GM23338 (cell line): ENCODE data around the gene USP3. TPM values are rescaled to one million over a fixed set of nuclear protein-coding genes. Genes with fewer than 3 reads are reported as not detected.

Experiments used
- ATAC-seq: fragments of 200-7000 bp; cut with Tn5 transposase; 3 replicates; pipeline ENCODE4 v1.9.1; 2020
- DNase-seq: peaks from one replicate; pipeline ENCODE4 v3.0.0-alpha.2; 2015; ENCODE audit warnings: low spot score
- H2AFZ ChIP-seq: fragments of 200-600 bp; sonication (generic); 2 replicates; pipeline ENCODE4 v1.8.0; 2016; ENCODE audit warnings: antibody characterized with exemption, mild to moderate bottlenecking, moderate library complexity
- H3F3A ChIP-seq: fragments of 200-600 bp; sonication (generic); replicated peaks from 2 replicates; pipeline ENCODE4 v1.8.0; 2017; ENCODE audit warnings: antibody characterized with exemption, mixed run types, low read depth
- H3K27ac ChIP-seq: fragments of 200-600 bp; sonication (generic); 2 replicates; pipeline ENCODE4 v1.6.1; 2016; ENCODE audit warnings: low read depth
- H3K27me3 ChIP-seq: fragments of 200-600 bp; sonication (generic); 2 replicates; pipeline ENCODE4 v1.8.0; 2016; ENCODE audit warnings: mild to moderate bottlenecking, mixed run types, moderate library complexity; ENCODE audit not compliant: insufficient read depth
- H3K36me3 ChIP-seq: fragments of 200-600 bp; sonication (generic); 2 replicates; pipeline ENCODE4 v1.8.0; 2016; ENCODE audit warnings: mild to moderate bottlenecking; ENCODE audit not compliant: insufficient read depth
- H3K4me1 ChIP-seq: fragments of 200-600 bp; sonication (generic); 2 replicates; pipeline ENCODE4 v1.8.0; 2016; ENCODE audit warnings: mild to moderate bottlenecking, moderate library complexity; ENCODE audit not compliant: insufficient read depth
- H3K4me2 ChIP-seq: fragments of 200-600 bp; sonication (generic); 2 replicates; pipeline ENCODE4 v1.7.1; 2017; ENCODE audit warnings: mixed run types
- H3K4me3 ChIP-seq: fragments of 200-600 bp; sonication (generic); 2 replicates; pipeline ENCODE4 v1.6.1; 2016; ENCODE audit warnings: mixed run types
- H3K79me2 ChIP-seq: fragments of 200-600 bp; sonication (generic); replicated peaks from 2 replicates; pipeline ENCODE4 v1.8.0; 2017; ENCODE audit warnings: mild to moderate bottlenecking; ENCODE audit not compliant: insufficient read depth
- H3K9me2 ChIP-seq: fragments of 200-600 bp; sonication (generic); 2 replicates; pipeline ENCODE4 v1.8.0; 2017; ENCODE audit not compliant: insufficient read depth
- H4K20me1 ChIP-seq: fragments of 200-600 bp; sonication (generic); replicated peaks from 2 replicates; pipeline ENCODE4 v1.8.0; 2017; ENCODE audit warnings: mild to moderate bottlenecking; ENCODE audit not compliant: insufficient read depth
- H3K27ac Mint-ChIP-seq: 2 replicates; pipeline ENCODE4 v1.8.0; 2020; ENCODE audit warnings: inconsistent platforms, mild to moderate bottlenecking, moderate library complexity, mixed read lengths
- H3K27me3 Mint-ChIP-seq: 3 replicates; pipeline ENCODE4 v1.8.0; 2022; ENCODE audit warnings: low read depth, mild to moderate bottlenecking, moderate library complexity, mixed read lengths, inconsistent platforms; ENCODE audit not compliant: insufficient read depth, poor library complexity
- H3K36me3 Mint-ChIP-seq: 3 replicates; pipeline ENCODE4 v1.8.0; 2021; ENCODE audit warnings: low read depth, mild to moderate bottlenecking, inconsistent platforms, moderate library complexity, mixed read lengths
- H3K4me1 Mint-ChIP-seq: 3 replicates; pipeline ENCODE4 v1.8.0; 2020; ENCODE audit warnings: mild to moderate bottlenecking, inconsistent platforms, mixed read lengths
- H3K4me3 Mint-ChIP-seq: 3 replicates; pipeline ENCODE4 v1.8.0; 2021; ENCODE audit warnings: moderate library complexity, mild to moderate bottlenecking, inconsistent platforms, mixed read lengths
- H3K9me3 Mint-ChIP-seq: 3 replicates; pipeline ENCODE4 v1.8.0; 2020; ENCODE audit warnings: moderate library complexity, mild to moderate bottlenecking, inconsistent platforms, mixed read lengths
- CREB1 ChIP-seq: fragments of 250-450 bp; sonication (Bioruptor Pico); IDR thresholded peaks from 2 replicates; pipeline ENCODE4 v1.5.0; 2020; ENCODE audit warnings: low read depth, mild to moderate bottlenecking, moderate library complexity
- CTCF ChIP-seq, 2 experiments: fragments of 200-600 bp in 1 of 2; sonication (generic) in 1 of 2; conservative IDR thresholded peaks; 2 replicates each; pipeline versions ENCODE4 v1.5.1 to v1.6.1; 2016 to 2017; ENCODE audit warnings: antibody characterized with exemption in 2 of 2, low read depth in 2 of 2, mild to moderate bottlenecking in 2 of 2, moderate library complexity in 1 of 2
- ETS1 ChIP-seq: IDR thresholded peaks from 2 replicates; pipeline ENCODE4 v1.6.1; 2016; ENCODE audit warnings: antibody characterized with exemption
- EZH2 ChIP-seq: fragments of 200-600 bp; sonication (generic); IDR thresholded peaks from one replicate; pipeline ENCODE4 v1.8.0; 2017; ENCODE audit warnings: antibody characterized with exemption, mild to moderate bottlenecking, low read depth; ENCODE audit not compliant: unreplicated experiment
- EZH2phosphoT487 ChIP-seq: fragments of 200-600 bp; sonication (generic); IDR thresholded peaks from one replicate; pipeline ENCODE4 v1.8.1; 2018; ENCODE audit warnings: antibody characterized with exemption; ENCODE audit not compliant: unreplicated experiment
- JUNB ChIP-seq: IDR thresholded peaks from one replicate; pipeline ENCODE4 v1.6.1; 2016; ENCODE audit warnings: antibody characterized with exemption; ENCODE audit not compliant: unreplicated experiment
- NANOG ChIP-seq: IDR thresholded peaks from 2 replicates; pipeline ENCODE4 v1.6.1; 2016; ENCODE audit warnings: antibody characterized with exemption, borderline replicate concordance
- POLR2AphosphoS5 ChIP-seq: IDR thresholded peaks from 2 replicates; pipeline ENCODE4 v1.6.1; 2016; ENCODE audit warnings: antibody characterized with exemption, low read depth
- REST ChIP-seq: IDR thresholded peaks from one replicate; pipeline ENCODE4 v1.6.1; 2018; ENCODE audit warnings: antibody characterized with exemption; ENCODE audit not compliant: unreplicated experiment
- STAT1 ChIP-seq: IDR thresholded peaks from one replicate; pipeline ENCODE4 v1.6.1; 2016; ENCODE audit warnings: antibody characterized with exemption; ENCODE audit not compliant: unreplicated experiment
- ZNF114 ChIP-seq: fragments of 250-450 bp; sonication (Bioruptor Pico); IDR thresholded peaks from 2 replicates; pipeline ENCODE4 v1.5.0; 2020; ENCODE audit warnings: mild to moderate bottlenecking, moderate library complexity
- ZNF331 ChIP-seq: fragments of 250-450 bp; sonication (Bioruptor Pico); IDR thresholded peaks from 2 replicates; pipeline ENCODE4 v1.5.0; 2020; ENCODE audit warnings: low read depth, mild to moderate bottlenecking, moderate library complexity
- ZNF462 ChIP-seq: fragments of 250-450 bp; sonication (Bioruptor Pico); IDR thresholded peaks from 2 replicates; pipeline ENCODE4 v1.5.0; 2020; ENCODE audit warnings: mild to moderate bottlenecking, moderate library complexity
- polyA plus RNA-seq: library from polyadenylated mRNA; unstranded; fragments of >200 nt; fragmentation: Nextera tagmentation; extraction: Ambion mirVana; gene quantifications from 2 replicates; pipeline ENCODE4 v1.2.1, GENCODE V29; 2016
- total RNA-seq: library from RNA; depleted of rRNA; stranded (reverse); fragments of >200 nt; shearing (Covaris generic); gene quantifications from 2 replicates; pipeline ENCODE4 v1.2.3, GENCODE V29; 2014

Gene USP3
- total and polyA plus RNA-seq, 2 experiments from 2014 or later, result 9.7 to 9.9 TPM

- no peak overlapping the region for H2AFZ ChIP-seq
- DNase-seq (no peak), ATAC-seq (no peak)
- no peak overlapping the region for H3K27ac Mint-ChIP-seq
- no peaks in the 10 kb centered on the region for H3K36me3 Mint-ChIP-seq
- no peaks in the 10 kb centered on the region for H3K9me2 ChIP-seq
- H3K36me3 ChIP-seq, result no peaks in the 10 kb centered on the region
- TF ChIP-seq STAT1 (no peak), EZH2phosphoT487 (no peak), ZNF462 (CRISPR knock-in tag) (no peak), POLR2AphosphoS5 (no peak), REST (no peak), ETS1 (no peak), ZNF331 (CRISPR knock-in tag) (no peak), EZH2 (no peak), CREB1 (CRISPR knock-in tag) (no peak), NANOG (no peak), ZNF114 (CRISPR knock-in tag) (no peak), JUNB (no peak), CTCF (conservative IDR thresholded peaks at IDR 0.05; ENCODE audit: low read depth in 2 of 2) (no peak)
- H4K20me1 ChIP-seq, result no peaks in the 10 kb centered on the region
- H3K4me3 Mint-ChIP-seq, result no peak overlapping the region
- no peak overlapping the region for H3K4me2 ChIP-seq
- H3K9me3 Mint-ChIP-seq, result no peaks in the 10 kb centered on the region
- H3K4me3 ChIP-seq, result no peak overlapping the region
- H3F3A ChIP-seq, result no peaks in the 10 kb centered on the region
- peaks cover 3% of the 10 kb centered on the region for H3K27me3 Mint-ChIP-seq
- peaks cover 30% of the 10 kb centered on the region for H3K4me1 Mint-ChIP-seq
- no peak overlapping the region for H3K27ac ChIP-seq
- H3K4me1 ChIP-seq, result peaks cover 12% of the 10 kb centered on the region
- H3K79me2 ChIP-seq, result no peaks in the 10 kb centered on the region
- no peaks in the 10 kb centered on the region for H3K27me3 ChIP-seq
Observed at GRCh38 chr15:63544258-63545026, 40.0 kb downstream of the USP3 start.
